B cell (primary cell): ENCODE results near the gene CACNA2D1. TPM values are rescaled to one million over a fixed set of nuclear protein-coding genes. Genes with fewer than 3 reads are reported as not detected.

Experiments
- ATAC-seq: fragments of 200-7000 bp; cut with Tn5 transposase; one replicate; pipeline ENCODE4 v1.10.0; 2021; ENCODE audit warnings: low read depth, mild to moderate bottlenecking, moderate number of reproducible peaks, moderate library complexity
- CTCF ChIA-PET: fragments of 350-600 bp; sonication (Branson Sonifier 250); formaldehyde crosslinking; loops from one replicate; lab custom pipeline; 2021; ENCODE audit warnings: antibody characterized with exemption, inconsistent platforms; lab: Charles Lee
- POLR2A ChIA-PET: fragments of 350-600 bp; sonication (Branson Sonifier 250); formaldehyde crosslinking; loops from one replicate; lab custom pipeline; 2021; ENCODE audit warnings: antibody characterized with exemption; lab: Charles Lee
- DNase-seq: peaks from one replicate; pipeline ENCODE4 v3.0.0; 2013
- H2AFZ ChIP-seq: 2 replicates; pipeline ENCODE4 v1.6.1; 2012; ENCODE audit warnings: mild to moderate bottlenecking, low read depth, low read length; ENCODE audit not compliant: insufficient read depth, poor library complexity, severe bottlenecking
- H3K27ac ChIP-seq, 2 donors: 1 replicate in 1 of 2; 2 replicates in 1 of 2; pipeline ENCODE4 v1.5.1; 2012 to 2013; ENCODE audit warnings: low read length in 2 of 2, mild to moderate bottlenecking in 2 of 2, moderate library complexity in 1 of 2
- H3K27me3 ChIP-seq, 4 experiments: fragments of 200-600 bp in 1 of 4; sonication (generic) in 1 of 4; replicated peaks in 1 of 4; 1 replicate in 2 of 4; 2 replicates in 2 of 4; pipeline versions ENCODE4 v1.6.1 to v1.7.0; 2013 to 2016; ENCODE audit warnings: low read length in 3 of 4, mild to moderate bottlenecking in 2 of 4, mixed read lengths in 1 of 4, moderate library complexity in 1 of 4; ENCODE audit not compliant: insufficient read depth in 4 of 4, control insufficient read depth in 3 of 4; ENCODE audit errors: control extremely low read depth in 1 of 4
- H3K36me3 ChIP-seq, 2 experiments: replicated peaks in 1 of 2; 1 replicate in 1 of 2; 2 replicates in 1 of 2; pipeline versions ENCODE4 v1.6.1 to v1.7.1; 2013; ENCODE audit warnings: low read length in 1 of 2; ENCODE audit not compliant: insufficient read depth in 2 of 2, control insufficient read depth in 1 of 2; ENCODE audit errors: control extremely low read depth in 1 of 2, extremely low read depth in 1 of 2
- H3K4me1 ChIP-seq, 2 donors: fragments of 200-600 bp in 1 of 2; sonication (generic) in 1 of 2; 1 replicate in 1 of 2; 2 replicates in 1 of 2; pipeline versions ENCODE4 v1.5.1 to v1.6.1; 2013 to 2017; ENCODE audit warnings: low read length in 2 of 2; ENCODE audit not compliant: control insufficient read depth in 2 of 2, insufficient read depth in 2 of 2
- H3K4me2 ChIP-seq: replicated peaks from 2 replicates; pipeline ENCODE3; 2012; ENCODE audit warnings: mild to moderate bottlenecking, low read depth, low read length; ENCODE audit not compliant: poor library complexity, severe bottlenecking
- H3K4me3 ChIP-seq, 5 experiments: fragments of 200-600 bp in 1 of 5; sonication (generic) in 1 of 5; 1 replicate in 3 of 5; 2 replicates in 2 of 5; pipeline versions ENCODE4 v1.5.1 to v1.7.0; 2011 to 2016; ENCODE audit warnings: low read length in 4 of 5, mild to moderate bottlenecking in 4 of 5, low read depth in 2 of 5, control low read depth in 1 of 5, moderate library complexity in 1 of 5; ENCODE audit not compliant: insufficient read depth in 1 of 5; ENCODE audit errors: control extremely low read depth in 1 of 5, extremely low read depth in 1 of 5
- H3K79me2 ChIP-seq: fragments of 200-600 bp; sonication (generic); one replicate; pipeline ENCODE4 v1.6.0; 2016; ENCODE audit warnings: low read length; ENCODE audit not compliant: control insufficient read depth, insufficient read depth
- H3K9ac ChIP-seq: fragments of 200-600 bp; sonication (generic); 2 replicates; pipeline ENCODE4 v1.6.1; 2017; ENCODE audit warnings: mild to moderate bottlenecking, low read length, moderate library complexity
- H3K9me3 ChIP-seq, 3 donors: one replicate each; pipeline versions ENCODE4 v1.6.1 to v1.7.1; 2013; ENCODE audit warnings: low read length in 2 of 3; ENCODE audit not compliant: control insufficient read depth in 2 of 3, insufficient read depth in 1 of 3; ENCODE audit errors: control extremely low read depth in 1 of 3
- H4K20me1 ChIP-seq: 2 replicates; pipeline ENCODE4 v1.6.0; 2012; ENCODE audit warnings: mild to moderate bottlenecking, low read length; ENCODE audit not compliant: insufficient read depth, control insufficient read depth, poor library complexity, severe bottlenecking
- H3K27ac Mint-ChIP-seq: one replicate; pipeline ENCODE4 v1.8.0; 2021; ENCODE audit warnings: mixed read lengths
- H3K27me3 Mint-ChIP-seq: one replicate; pipeline ENCODE4 v1.8.0; 2021; ENCODE audit warnings: mixed read lengths
- H3K4me1 Mint-ChIP-seq: one replicate; pipeline ENCODE4 v1.8.0; 2021; ENCODE audit warnings: mixed read lengths
- H3K4me3 Mint-ChIP-seq: one replicate; pipeline ENCODE4 v1.8.0; 2021; ENCODE audit warnings: mixed read lengths
- H3K9me3 Mint-ChIP-seq: one replicate; pipeline ENCODE4 v1.8.0; 2022; ENCODE audit warnings: mixed read lengths; ENCODE audit not compliant: insufficient read depth
- CTCF ChIP-seq: fragments of 200-600 bp; IDR thresholded peaks from one replicate; pipeline ENCODE4 v1.8.0; 2022; ENCODE audit warnings: antibody characterized with exemption, mild to moderate bottlenecking
- EZH2 ChIP-seq: IDR thresholded peaks from 2 replicates; pipeline ENCODE4 v1.6.1; 2012; ENCODE audit warnings: borderline replicate concordance, low read depth, mild to moderate bottlenecking, moderate library complexity, low read length; ENCODE audit not compliant: insufficient read depth, poor library complexity, severe bottlenecking
- WGBS: methylation state at CpG from one replicate; pipeline ENCODE4 v1.1.5; 2013; ENCODE audit warnings: missing lambda C conversion rate; ENCODE audit not compliant: insufficient coverage; 5-methylcytosine and 5-hydroxymethylcytosine counted together
- intact Hi-C: fragments of 100-400 bp; cut with micrococcal nuclease; formaldehyde crosslinking; loops from one replicate; pipeline ENCODE4 v1.10.0; 2022
- polyA minus RNA-seq: library from RNA; depleted of rRNA, polyadenylated mRNA; stranded (reverse); fragments of >200 nt; gene quantifications from 2 replicates; pipeline ENCODE4 v1.2.3, GENCODE V29; 2012
- polyA plus RNA-seq: library from polyadenylated mRNA; depleted of rRNA; stranded (reverse); fragments of >200 nt; gene quantifications from 2 replicates; pipeline ENCODE4 v1.2.3, GENCODE V29; 2012
- total RNA-seq, 2 donors: library from RNA; stranded (reverse); fragments of 120-200 nt in 1 of 2; gene quantifications; 1 replicate in 1 of 2; 2 replicates in 1 of 2; pipeline versions ENCODE4 v1.2.3 to v1.2.4, GENCODE V29; 2013 to 2022

The CACNA2D1 gene
- total RNA-seq: not detected in 2 replicates
- total RNA-seq (2013): 2.7 TPM
- not detected in 2 replicates for polyA plus RNA-seq
- polyA minus RNA-seq: not detected in 2 replicates

GRCh38 chr7:82443547-82444219 lies at the start of gene CACNA2D1:
Gene CACNA2D1, minus strand, starts transcription at chr7:82443777.
- peak within 1 kb of the TSS; percentile 28 for H2AFZ ChIP-seq
- Mint-ChIP-seq H3K4me1 (peaks cover 5% of the 10 kb centered on the region), H3K9me3 (no peaks in the 10 kb centered on the region), H3K27me3 (peaks cover 39% of the 10 kb centered on the region), H3K4me3 (peak within 1 kb of the TSS; percentile 66), H3K27ac (no peak within 1 kb of the TSS)
- no peaks in the 10 kb centered on the region for H3K36me3 ChIP-seq
- WGBS: 2% methylated on average over 58 of the region's 82 CpGs
- H3K27ac ChIP-seq: no peak within 1 kb of the TSS
- H3K9me3 ChIP-seq: peaks cover 0 to 6% (median 0%) of the 10 kb centered on the region in 3 donors
- no peak within 1 kb of the TSS for H3K4me3 ChIP-seq
- H3K9ac ChIP-seq: no peak within 1 kb of the TSS
- peaks cover 0 to 9% of the 10 kb centered on the region in 2 donors for H3K4me1 ChIP-seq
- TF ChIP-seq CTCF (no peak), EZH2 (no peak)
- H3K4me2 ChIP-seq: peak within 1 kb of the TSS; percentile 60
- intact Hi-C loops: no loop called here
- H3K79me2 ChIP-seq: no peaks in the 10 kb centered on the region
- peaks cover 0 to 18% (median 9%) of the 10 kb centered on the region in 4 experiments for H3K27me3 ChIP-seq
- DNase-seq (no peak), ATAC-seq (no peak)
- ChIA-PET CTCF (no interaction called here), POLR2A (no interaction called here)
- H4K20me1 ChIP-seq: no peaks in the 10 kb centered on the region

- ChIA-PET CTCF (no interaction called here), POLR2A (no interaction called here)
- Histone ChIP-seq H3K9ac (no peak overlapping the region), H2AFZ (no peak overlapping the region), H4K20me1 (no peaks in the 10 kb centered on the region), H3K4me2 (no peak overlapping the region), H3K9me3 (no peaks in the 10 kb centered on the region), H3K4me1 (no peaks in the 10 kb centered on the region), H3K4me3 (no peak overlapping the region), H3K79me2 (no peaks in the 10 kb centered on the region), H3K27ac (no peak overlapping the region), H3K27me3 (no peaks in the 10 kb centered on the region), H3K36me3 (no peaks in the 10 kb centered on the region)
- Mint-ChIP-seq H3K27ac (no peak overlapping the region), H3K4me3 (no peak overlapping the region), H3K27me3 (no peaks in the 10 kb centered on the region), H3K4me1 (no peaks in the 10 kb centered on the region), H3K9me3 (peaks cover 2% of the 10 kb centered on the region)
- no peak for DNase-seq
- TF ChIP-seq CTCF: peak; percentile 55
- TF ChIP-seq EZH2: no peak
- ATAC-seq: no peak
- intact Hi-C loops: no loop called here
- WGBS: no CpG with 5 or more reads among the region's 3 CpGs
Measured at GRCh38 chr7:82481499-82482097, 38.0 kb upstream of the CACNA2D1 start.
